ENCODE results near the gene TCAP. TPM values are rescaled to one million over a fixed set of nuclear protein-coding genes. Genes with fewer than 3 reads are reported as not detected.

TCAP gene
- total RNA-seq, 1 experiment from 2014 or later = 2.1 TPM

- Histone ChIP-seq H2BK120ac (ENCODE audit: low read depth, low read length, poor library complexity, severe bottlenecking) (no peak overlapping the region), H3K23me2 (ENCODE audit: insufficient read length, low read depth, low read length, poor library complexity, severe bottlenecking) (peaks cover 8% of the 10 kb centered on the region), H3T11ph (ENCODE audit: low read length) (no peak overlapping the region), H3K79me1 (ENCODE audit: insufficient read depth, low read depth, low read length, poor library complexity, severe bottlenecking) (no peaks in the 10 kb centered on the region), H3K9me3 (ENCODE audit: control insufficient read depth, low read depth, low read length) (no peaks in the 10 kb centered on the region), H2BK12ac (ENCODE audit: insufficient read length, low read depth, low read length) (no peak overlapping the region), H3K79me2 (ENCODE audit: insufficient read depth, low read length) (no peaks in the 10 kb centered on the region; the same call in 1 of the 2 replicates), H2BK15ac (ENCODE audit: low read depth, low read length) (no peak overlapping the region), H4K91ac (ENCODE audit: insufficient read length, low read depth, low read length) (no peak overlapping the region), H2BK5ac (ENCODE audit: insufficient read length, low read length) (no peak overlapping the region), H3K27ac (ENCODE audit: insufficient read length, low read depth, low read length) (no peak overlapping the region), H4K20me1 (ENCODE audit: control insufficient read depth, insufficient read depth, insufficient read length) (no peaks in the 10 kb centered on the region), H3K9ac (ENCODE audit: extremely low read depth, insufficient read length, low read length) (no peak overlapping the region), H3K4me1 (ENCODE audit: insufficient read depth, low read length) (peaks cover 2% of the 10 kb centered on the region; the same call in 1 of the 2 replicates), H3K18ac (ENCODE audit: insufficient read length, low read depth, low read length) (no peak overlapping the region), H4K5ac (ENCODE audit: insufficient read length, low read depth, low read length) (no peak overlapping the region), H3K56ac (ENCODE audit: insufficient read length, low read depth, low read length) (no peak overlapping the region), H3K4me2 (ENCODE audit: insufficient read depth, insufficient read length, low read length) (no peak overlapping the region), H2AK5ac (ENCODE audit: insufficient read length, low read length) (no peak overlapping the region), H2BK20ac (ENCODE audit: low read depth, low read length, poor library complexity, severe bottlenecking) (no peak overlapping the region), H2AFZ (ENCODE audit: low read length) (no peak overlapping the region), H3K4ac (ENCODE audit: low read depth, low read length) (no peak overlapping the region), H3K27me3 (ENCODE audit: insufficient read depth, low read length) (no peaks in the 10 kb centered on the region), H4K8ac (replicated peaks; ENCODE audit: insufficient read length, low read depth, low read length) (no peak overlapping the region), H3K14ac (ENCODE audit: insufficient read depth, low read length) (no peak overlapping the region), H3K23ac (ENCODE audit: insufficient read length, low read depth, low read length) (no peak overlapping the region)
- Mint-ChIP-seq H3K4me3 (no peak overlapping the region; a peak in 1 of 5 replicates), H3K36me3 (ENCODE audit: insufficient read depth in 1 of 3, low read depth in 3 of 3) (peaks cover 0 to 5% (median 0%) of the 10 kb centered on the region in 3 experiments; a peak in 3 of 7 replicates), H3K27me3 (ENCODE audit: low read depth) (no peaks in the 10 kb centered on the region; the same call in 1 of the 2 replicates), H3K27ac (peak overlapping the region in 1 of 3 experiments; percentile 70; a peak in 1 of 7 replicates), H3K4me1 (peaks cover 59 to 64% of the 10 kb centered on the region in 2 experiments), H3K9me3 (no peaks in the 10 kb centered on the region)
- TF ChIP-seq, protein P1, sequence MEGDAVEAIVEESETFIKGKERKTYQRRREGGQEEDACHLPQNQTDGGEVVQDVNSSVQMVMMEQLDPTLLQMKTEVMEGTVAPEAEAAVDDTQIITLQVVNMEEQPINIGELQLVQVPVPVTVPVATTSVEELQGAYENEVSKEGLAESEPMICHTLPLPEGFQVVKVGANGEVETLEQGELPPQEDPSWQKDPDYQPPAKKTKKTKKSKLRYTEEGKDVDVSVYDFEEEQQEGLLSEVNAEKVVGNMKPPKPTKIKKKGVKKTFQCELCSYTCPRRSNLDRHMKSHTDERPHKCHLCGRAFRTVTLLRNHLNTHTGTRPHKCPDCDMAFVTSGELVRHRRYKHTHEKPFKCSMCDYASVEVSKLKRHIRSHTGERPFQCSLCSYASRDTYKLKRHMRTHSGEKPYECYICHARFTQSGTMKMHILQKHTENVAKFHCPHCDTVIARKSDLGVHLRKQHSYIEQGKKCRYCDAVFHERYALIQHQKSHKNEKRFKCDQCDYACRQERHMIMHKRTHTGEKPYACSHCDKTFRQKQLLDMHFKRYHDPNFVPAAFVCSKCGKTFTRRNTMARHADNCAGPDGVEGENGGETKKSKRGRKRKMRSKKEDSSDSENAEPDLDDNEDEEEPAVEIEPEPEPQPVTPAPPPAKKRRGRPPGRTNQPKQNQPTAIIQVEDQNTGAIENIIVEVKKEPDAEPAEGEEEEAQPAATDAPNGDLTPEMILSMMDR (conservative IDR thresholded peaks at IDR 0.05) = no peak
- no CpG with 5 or more reads among the region's 9 CpGs for WGBS (ENCODE audit: extremely low coverage, insufficient read length, low lambda C conversion rate)
- DNase-seq = no peak
Measured at GRCh38 chr17:39642291-39643074, 22.7 kb upstream of the TCAP start.
